HG02981 (cell line): ENCODE data around the gene ABHD12B.
A peak's percentile ranks its signal among the peaks of the same experiment; 100 is the strongest.

Source experiments
- ATAC-seq: cut with Tn5 transposase; IDR thresholded peaks from one replicate; pipeline ENCODE4 v1.9.1; 2021; ENCODE audit warnings: mild to moderate bottlenecking, moderate library complexity; ENCODE audit not compliant: unreplicated experiment

The ABHD12B gene

GRCh38 chr14:50871914-50872732 lies at the start of gene ABHD12B:
ABHD12B (plus strand) TSS chr14:50872053; CDS start chr14:50872175, 122 bp downstream.
- no peak for ATAC-seq

GRCh38 chr14:50822501-50823042 lies 49.3 kb upstream of the ABHD12B start:
- ATAC-seq = peak; percentile 21

GRCh38 chr14:50823051-50823761 lies 48.6 kb upstream of the ABHD12B start:
- ATAC-seq = peak; percentile 4

- peak; percentile 82 for ATAC-seq
Measured at GRCh38 chr14:50823762-50824636, 47.9 kb upstream of the ABHD12B start.

GRCh38 chr14:50825307-50825706 lies 46.5 kb upstream of the ABHD12B start:
- no peak for ATAC-seq

GRCh38 chr14:50826681-50827080 lies 45.2 kb upstream of the ABHD12B start:
- no peak for ATAC-seq

GRCh38 chr14:50828721-50829488 lies 42.9 kb upstream of the ABHD12B start:
- no peak for ATAC-seq

- no peak for ATAC-seq
Measured at GRCh38 chr14:50829489-50830043, 42.3 kb upstream of the ABHD12B start.

GRCh38 chr14:50830044-50830931 lies 41.6 kb upstream of the ABHD12B start:
- peak; percentile 29 for ATAC-seq

GRCh38 chr14:50830932-50831725 lies 40.7 kb upstream of the ABHD12B start, which contains the start of gene NIN:
NIN (minus strand) TSS chr14:50831162; CDS start chr14:50822056, 9,106 bp downstream.
- peak; percentile 78 for ATAC-seq

- ATAC-seq = no peak
Measured at GRCh38 chr14:50831726-50832168, 40.1 kb upstream of the ABHD12B start.

- no peak for ATAC-seq
Measured at GRCh38 chr14:50832935-50833630, 38.8 kb upstream of the ABHD12B start.

GRCh38 chr14:50834802-50835276 lies 37.0 kb upstream of the ABHD12B start:
- ATAC-seq = no peak

- peak; percentile 30 for ATAC-seq
Measured at GRCh38 chr14:50835280-50835679, 36.6 kb upstream of the ABHD12B start.

GRCh38 chr14:50836515-50836914 lies 35.3 kb upstream of the ABHD12B start:
- ATAC-seq = no peak

- no peak for ATAC-seq
Measured at GRCh38 chr14:50837271-50837670, 34.6 kb upstream of the ABHD12B start.

GRCh38 chr14:50837850-50838470 lies 33.9 kb upstream of the ABHD12B start:
- no peak for ATAC-seq
